GM18909 (cell line): ENCODE measurements around the gene FAM72B.
"Not testable (repeated sequence)": the region's sequence is repeated elsewhere in the genome, so short reads cannot be mapped to it uniquely, and the experiment has no call there.

ENCODE experiments used
- ATAC-seq: cut with Tn5 transposase; IDR thresholded peaks from one replicate; pipeline ENCODE4 v1.9.1; 2021; ENCODE audit warnings: mild to moderate bottlenecking; ENCODE audit not compliant: unreplicated experiment, poor library complexity

FAM72B gene

GRCh38 chr1:121184290-121185127, at the start of gene FAM72B, which contains the start of gene SRGAP2C:
TSS of gene FAM72B (minus strand) at chr1:121184340. CDS start at chr1:121183489, 851 bp downstream.
TSS of gene SRGAP2C (plus strand) at chr1:121184975. CDS start at chr1:121187447, 2,472 bp downstream.
- ATAC-seq = peak; percentile 83

- ATAC-seq = peak; percentile 77
These were observed 48.4 kb upstream of the FAM72B start for GRCh38 chr1:121232445-121233125.

GRCh38 chr1:121230636-121231035, 46.5 kb upstream of the FAM72B start:
- ATAC-seq = not testable (repeated sequence)

DNA sequence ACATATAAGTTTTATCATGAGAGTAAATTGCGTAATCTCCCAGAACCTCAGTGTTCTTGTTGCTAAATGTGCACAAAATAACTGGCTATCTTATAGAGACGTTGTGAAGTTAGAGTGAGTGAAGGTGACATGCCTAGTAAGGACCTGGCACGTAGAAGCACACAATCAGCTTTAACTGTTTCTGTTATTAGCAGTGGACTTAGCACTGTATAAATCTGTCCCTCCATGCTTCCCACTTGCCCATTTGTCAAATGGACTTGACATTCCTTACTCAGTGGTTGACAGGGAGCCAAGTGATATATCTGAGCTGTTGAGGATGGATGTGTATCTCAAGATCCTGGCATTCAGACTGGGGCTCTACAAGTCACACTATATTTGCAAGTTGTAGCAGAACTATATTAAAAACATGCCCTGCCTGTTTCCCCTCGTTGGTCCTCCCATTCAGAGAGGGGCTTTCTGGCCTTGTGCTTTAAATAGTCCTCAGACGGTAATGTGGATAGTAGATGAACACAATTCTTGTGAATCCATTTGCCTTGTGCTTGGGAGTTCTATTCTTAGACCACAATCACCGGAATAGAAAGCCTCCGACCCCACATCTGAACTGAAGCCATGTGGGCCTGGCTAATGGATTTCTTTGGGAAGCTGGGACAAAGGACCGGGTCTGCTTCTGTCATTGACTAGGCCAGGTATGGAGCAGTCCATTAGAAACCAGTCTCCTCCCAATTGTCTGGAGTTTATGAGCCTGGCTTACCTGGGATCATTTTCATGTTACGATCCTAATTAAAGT, 43.6 kb upstream of the FAM72B start:
- ATAC-seq = not testable (repeated sequence)

DNA sequence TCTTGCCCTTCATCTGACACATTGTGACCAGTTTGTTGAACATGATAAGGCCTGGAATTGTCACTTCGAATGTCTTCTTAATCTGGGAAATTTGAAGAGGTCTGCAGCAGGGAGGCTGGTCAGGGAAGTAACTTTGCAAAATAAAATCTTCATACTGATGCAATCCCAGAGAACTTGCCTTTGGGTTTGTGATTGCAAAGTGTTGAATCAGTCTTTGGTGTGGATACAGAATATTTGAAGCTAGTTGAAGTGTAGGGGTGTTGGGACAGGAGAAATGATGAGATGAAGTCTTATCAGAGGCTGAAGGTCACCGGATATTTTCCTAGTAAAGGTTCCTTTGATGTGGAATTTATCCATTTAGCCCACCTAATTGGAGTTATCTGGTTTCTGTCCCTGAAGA, 42.8 kb upstream of the FAM72B start:
- ATAC-seq = not testable (repeated sequence)

GRCh38 chr1:121226295-121226904, 42.3 kb upstream of the FAM72B start:
- not testable (repeated sequence) for ATAC-seq

GRCh38 chr1:121224714-121225113, 40.6 kb upstream of the FAM72B start:
- peak; percentile 99 for ATAC-seq

DNA sequence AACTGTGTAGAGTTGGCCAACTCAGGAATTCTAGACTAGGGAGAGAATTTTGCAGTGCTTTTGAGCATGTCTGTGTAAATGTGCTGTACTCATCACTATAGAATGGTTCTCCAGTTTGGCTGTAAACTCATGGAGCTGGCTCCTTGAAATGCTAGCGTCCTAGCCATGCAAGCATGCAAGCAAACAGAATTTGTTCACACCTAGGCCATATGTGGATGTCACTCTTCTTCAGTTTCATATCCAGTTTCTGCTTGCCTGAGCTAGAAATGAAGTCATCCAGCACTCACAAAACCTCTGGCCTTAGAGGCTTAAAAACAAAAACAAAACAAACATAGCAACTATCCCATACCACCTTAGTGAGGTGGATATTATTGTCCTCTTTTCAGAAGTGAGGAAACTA, 37.6 kb upstream of the FAM72B start:
- peak; percentile 67 for ATAC-seq

DNA sequence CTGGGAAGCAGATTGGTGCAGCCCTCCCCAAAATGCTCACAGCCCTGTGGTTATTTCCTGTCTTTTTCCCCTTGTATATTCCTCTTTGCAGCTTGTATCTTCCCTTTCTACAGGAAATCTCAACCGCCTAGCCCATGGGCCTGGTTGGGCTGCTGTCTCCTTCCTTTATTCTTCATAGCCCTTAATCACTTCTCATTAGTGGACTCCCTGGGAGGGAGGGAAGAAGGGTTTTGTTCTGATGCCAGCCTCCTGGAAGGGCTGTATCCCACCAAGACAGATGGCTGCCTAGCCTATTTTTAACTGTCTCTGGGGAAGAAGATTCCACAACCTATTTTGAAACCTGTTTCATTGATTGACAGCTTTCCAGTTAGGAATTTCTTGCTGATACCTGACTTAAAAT, 32.5 kb upstream of the FAM72B start:
- ATAC-seq = not testable (repeated sequence)

GRCh38 chr1:121215699-121216417, 31.7 kb upstream of the FAM72B start:
- ATAC-seq = not testable (repeated sequence)

GRCh38 chr1:121214544-121215156, 30.5 kb upstream of the FAM72B start:
- ATAC-seq = not testable (repeated sequence)

- not testable (repeated sequence) for ATAC-seq
These were observed 29.4 kb upstream of the FAM72B start for GRCh38 chr1:121213491-121213890.

DNA sequence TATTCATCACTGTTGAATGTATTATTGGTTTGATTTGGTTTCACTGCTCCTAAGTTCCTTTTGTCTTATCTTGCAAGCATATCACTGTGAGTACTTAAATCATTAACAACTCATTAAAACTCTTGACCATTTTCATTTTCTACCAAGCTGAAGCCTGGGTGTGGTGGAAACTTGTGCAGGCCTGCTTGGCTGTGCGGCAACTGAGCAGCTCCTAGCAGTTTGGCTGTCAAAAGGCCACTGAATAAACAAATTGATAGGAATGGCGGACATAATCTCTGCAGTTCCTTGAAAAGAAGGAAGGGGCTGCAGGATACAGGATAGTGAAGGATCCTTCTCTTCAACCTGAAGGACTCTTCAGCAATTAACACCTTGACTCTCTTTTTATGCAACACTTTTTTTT, 26.6 kb upstream of the FAM72B start:
- not testable (repeated sequence) for ATAC-seq

- not testable (repeated sequence) for ATAC-seq
These were observed 24.2 kb upstream of the FAM72B start for GRCh38 chr1:121208375-121208774.

DNA sequence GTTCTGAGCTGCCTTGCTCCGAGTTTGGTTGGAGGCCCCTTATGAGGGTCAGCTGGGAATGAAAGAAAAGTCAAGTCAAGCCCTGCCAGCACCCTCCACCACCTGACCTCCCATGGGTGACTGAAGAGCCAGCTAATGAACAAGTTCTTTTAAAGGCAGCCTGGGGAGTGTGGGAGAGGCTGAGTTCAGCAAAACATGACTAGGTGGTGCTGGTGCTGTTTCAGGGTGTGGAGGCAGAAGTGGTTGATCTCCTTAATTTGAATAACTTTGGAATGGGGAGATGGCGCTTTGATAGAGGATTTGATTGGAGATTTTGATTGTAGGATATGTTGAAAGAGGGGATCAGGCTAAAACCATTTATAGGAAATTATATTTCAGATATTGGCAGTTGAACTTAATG, 23.2 kb upstream of the FAM72B start:
- not testable (repeated sequence) for ATAC-seq

- ATAC-seq = not testable (repeated sequence)
These were observed 21.9 kb upstream of the FAM72B start for GRCh38 chr1:121205786-121206711.

DNA sequence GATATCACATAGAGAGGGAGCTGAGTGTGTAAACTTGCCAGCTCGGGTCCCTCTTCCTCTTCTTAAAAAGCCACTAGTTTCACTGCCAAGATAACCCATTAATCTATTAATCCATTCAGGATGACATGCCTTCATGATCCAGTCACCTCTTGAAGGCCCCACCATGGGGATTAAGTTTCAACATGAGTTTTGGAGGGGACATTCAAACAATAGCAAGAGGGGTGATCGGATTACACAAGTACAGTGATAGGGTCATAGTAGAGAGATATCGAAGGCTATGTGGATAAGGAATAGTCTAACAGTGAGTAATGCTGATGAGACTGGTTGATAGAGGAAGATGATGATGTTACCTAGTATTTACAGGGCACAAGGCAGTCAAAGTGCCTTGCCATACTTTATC, 18.8 kb upstream of the FAM72B start:
- not testable (repeated sequence) for ATAC-seq
